T-helper 1 cell treated with Interleukin-12 subunit alpha and Interleukin-12 subunit beta and Interleukin-4 antibody, amounts not matched to agents 30 ng/mL and 1 ng/mL, for 36 hours (primary cell): ENCODE measurements around the gene CREB3L2. TPM values are rescaled to one million over a fixed set of nuclear protein-coding genes. Genes with fewer than 3 reads are reported as not detected.

Source experiments
- total RNA-seq: library from RNA; stranded (reverse); gene quantifications from 2 replicates; pipeline ENCODE4 v1.2.3, GENCODE V29; 2022

CREB3L2 gene
- total RNA-seq, 1 donor from 2014 or later = 51.4 TPM

Other genes starting within 250 kb of the CREB3L2 start
- 3.4 and 3.6 TPM in 2 replicates for gene DGKI, start 155.1 kb downstream of the CREB3L2 start, total RNA-seq
- gene AKR1D1, start 74.4 kb upstream of the CREB3L2 start, total RNA-seq = not detected in 2 replicates